HEK293T (cell line): ENCODE data around the gene TGM6.

Experiments used
- ARNT ChIP-seq: fragments of 450-650 bp; IDR thresholded peaks from 2 replicates; pipeline ENCODE4 v1.6.1; 2017; ENCODE audit warnings: mild to moderate bottlenecking
- BHLHE40 ChIP-seq: fragments of 450-650 bp; IDR thresholded peaks from 2 replicates; pipeline ENCODE4 v1.6.1; 2016; ENCODE audit warnings: mild to moderate bottlenecking, moderate library complexity, borderline replicate concordance
- CTBP1 ChIP-seq: fragments of 450-650 bp; IDR thresholded peaks from 2 replicates; pipeline ENCODE4 v1.6.1; 2016; ENCODE audit warnings: borderline replicate concordance
- FOXK2 ChIP-seq: fragments of 450-650 bp; IDR thresholded peaks from 2 replicates; pipeline ENCODE4 v1.6.1; 2016; ENCODE audit warnings: mild to moderate bottlenecking
- FOXM1 ChIP-seq: fragments of 450-650 bp; IDR thresholded peaks from 2 replicates; pipeline ENCODE4 v1.6.1; 2017; ENCODE audit warnings: mild to moderate bottlenecking, borderline replicate concordance
- HDGF ChIP-seq: fragments of 450-650 bp; IDR thresholded peaks from 2 replicates; pipeline ENCODE4 v1.6.1; 2017; ENCODE audit warnings: antibody characterized with exemption, borderline replicate concordance
- L3MBTL2 ChIP-seq: fragments of 450-650 bp; conservative IDR thresholded peaks from 2 replicates; pipeline ENCODE4 v1.6.1; 2016; ENCODE audit warnings: mild to moderate bottlenecking
- LEF1 ChIP-seq: fragments of 450-650 bp; IDR thresholded peaks from 2 replicates; pipeline ENCODE4 v1.6.1; 2017; ENCODE audit warnings: mild to moderate bottlenecking, borderline replicate concordance
- PKNOX1 ChIP-seq: fragments of 450-650 bp; IDR thresholded peaks from 2 replicates; pipeline ENCODE4 v1.6.1; 2016
- SP1 ChIP-seq: fragments of 450-650 bp; IDR thresholded peaks from 2 replicates; pipeline ENCODE4 v1.6.1; 2017
- SUZ12 ChIP-seq: fragments of 450-650 bp; IDR thresholded peaks from 2 replicates; pipeline ENCODE4 v1.6.1; 2016; ENCODE audit warnings: mild to moderate bottlenecking
- TARDBP ChIP-seq: fragments of 450-650 bp; IDR thresholded peaks from 2 replicates; pipeline ENCODE4 v1.6.1; 2016
- ZNF384 ChIP-seq: fragments of 450-650 bp; IDR thresholded peaks from 2 replicates; pipeline ENCODE4 v1.6.1; 2016

GRCh38 chr20:2459981-2460751 is 79.5 kb downstream of the TGM6 start:
- TF ChIP-seq LEF1 (no peak), PKNOX1 (no peak), TARDBP (no peak), CTBP1 (no peak), ARNT (no peak), SUZ12 (no peak), FOXM1 (no peak), FOXK2 (no peak), SP1 (no peak), BHLHE40 (no peak), ZNF384 (no peak), L3MBTL2 (no peak; the same call in 1 of the 2 replicates), HDGF (no peak)
